Measurements from ENCODE around the gene RAB17.
"Not testable (repeated sequence)": the region's sequence is repeated elsewhere in the genome, so short reads cannot be mapped to it uniquely, and the experiment has no call there.

Gene RAB17

DNA sequence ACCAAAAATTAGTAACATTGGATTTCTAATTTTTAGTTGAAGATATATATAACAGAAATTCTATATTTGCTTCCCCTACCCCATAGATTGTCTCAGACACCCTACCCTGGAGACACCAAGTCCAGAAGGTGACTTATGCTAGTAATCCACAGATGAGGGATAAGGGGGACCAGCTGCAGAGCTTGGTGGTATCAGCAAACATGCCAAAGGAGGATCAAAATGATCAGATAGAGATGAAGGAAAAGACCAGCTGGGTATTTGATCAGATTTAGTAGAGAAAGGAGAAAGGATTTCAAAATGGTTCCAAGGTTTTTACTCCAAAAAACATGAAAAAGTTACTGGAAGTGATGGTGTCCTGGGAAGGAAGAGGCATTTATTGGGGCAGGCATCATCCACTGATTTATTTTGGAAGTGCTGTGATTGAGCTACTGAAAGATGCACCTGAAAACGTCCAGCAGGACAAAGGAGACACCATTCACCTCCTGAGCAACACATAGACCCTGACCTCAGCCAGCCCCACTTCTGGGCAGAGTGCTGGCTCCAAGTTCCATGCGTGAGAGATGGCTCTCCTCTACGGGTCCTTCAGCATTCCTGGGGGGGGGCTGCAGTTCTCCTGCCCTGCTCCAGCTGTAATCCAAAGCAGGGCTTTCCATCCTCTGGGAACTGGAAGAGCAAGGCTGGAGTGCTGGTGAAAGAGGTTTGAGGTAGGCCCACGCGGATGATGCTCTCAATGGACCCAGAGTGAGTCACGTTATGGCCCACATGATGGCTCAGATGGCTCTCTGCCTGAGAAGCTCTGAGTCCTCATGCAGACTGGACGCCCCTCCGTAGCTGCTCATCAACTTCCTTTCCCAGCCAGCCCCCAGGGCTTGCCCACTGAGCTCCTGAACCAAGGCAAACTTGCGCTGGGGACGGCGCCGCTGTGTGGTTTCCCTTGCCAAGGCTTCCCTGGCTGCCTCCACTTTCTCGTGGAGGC, 33.2 kb upstream of the RAB17 start:
- no peak for DNase-seq

DNA sequence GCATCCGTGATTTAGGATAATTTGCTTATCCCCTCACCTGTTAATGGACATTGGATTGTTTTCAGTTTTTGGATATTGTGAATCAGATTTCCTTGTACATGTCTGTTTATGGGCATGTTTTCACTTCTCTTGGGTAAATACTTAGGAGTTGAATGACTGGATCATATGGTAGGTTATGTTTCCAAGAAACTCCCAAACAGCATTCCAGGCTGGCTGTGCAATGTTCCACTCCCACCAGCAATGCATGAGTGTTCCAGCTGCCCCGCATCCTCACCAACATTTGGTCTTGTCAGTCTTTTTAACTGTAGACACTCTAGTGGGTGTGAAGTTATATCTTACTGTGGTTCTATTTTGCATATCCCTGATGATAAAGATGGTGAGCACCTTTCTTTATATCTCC, 27.9 kb upstream of the RAB17 start:
- DNase-seq, result no peak

DNA sequence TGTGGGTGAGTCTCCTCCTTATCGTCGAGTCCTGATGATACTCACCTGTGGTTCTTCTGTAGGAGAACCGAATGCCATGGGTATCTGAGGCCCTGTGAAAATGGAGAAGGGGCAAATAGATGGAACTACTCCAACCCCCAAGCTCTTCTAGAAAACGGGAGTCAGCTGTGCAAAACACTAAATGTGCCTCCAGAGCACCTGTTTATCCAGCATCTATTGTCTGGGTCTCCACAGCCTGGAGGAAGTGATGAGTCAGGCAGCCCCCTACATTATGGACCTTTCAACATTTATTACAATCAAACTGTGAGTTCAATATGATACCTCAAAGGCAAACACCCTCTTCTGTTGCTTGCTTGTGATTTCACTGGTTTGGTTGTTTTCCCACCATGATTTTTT, 27.1 kb upstream of the RAB17 start:
- no peak for DNase-seq

DNA sequence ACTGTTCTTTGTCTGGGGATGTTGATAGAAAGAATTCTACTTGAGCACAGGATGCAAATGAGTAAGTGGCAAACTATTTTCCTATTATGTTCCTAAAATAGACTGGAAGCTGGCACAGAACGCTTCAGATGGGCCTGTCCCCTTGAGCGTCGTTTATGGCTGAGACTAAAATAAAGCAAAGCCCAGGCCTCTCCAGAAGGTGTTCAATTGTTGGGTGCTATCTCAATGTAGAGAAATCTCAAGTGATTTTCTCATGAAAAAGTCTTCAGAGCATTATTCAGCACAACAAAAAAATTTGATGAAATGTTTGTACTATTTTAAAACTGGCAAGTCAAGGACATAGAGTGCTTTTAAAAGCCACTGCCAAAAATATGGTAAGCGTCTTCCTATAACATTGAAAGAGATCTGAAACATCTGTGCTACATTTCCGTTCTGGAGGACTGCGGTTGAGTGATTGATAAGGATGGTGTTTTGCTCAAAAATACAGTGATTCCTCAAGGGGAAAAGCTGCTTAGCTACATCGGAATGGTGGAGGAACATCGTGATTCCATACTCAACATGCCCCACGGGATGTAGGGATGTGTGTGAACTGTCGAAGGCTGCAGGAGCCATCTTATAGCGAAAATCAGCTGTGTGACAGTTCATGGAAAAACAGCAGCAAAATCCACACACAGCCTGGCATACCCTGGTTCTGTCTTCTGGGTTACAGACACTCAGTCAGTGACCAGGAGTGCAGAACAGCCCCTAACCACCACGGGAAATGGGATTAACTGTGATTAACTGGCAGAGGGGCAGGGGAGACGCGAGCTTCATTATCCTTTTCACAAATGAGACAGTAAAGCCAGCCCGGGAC, 26.4 kb upstream of the RAB17 start:
- peak; percentile 39 for DNase-seq

DNA sequence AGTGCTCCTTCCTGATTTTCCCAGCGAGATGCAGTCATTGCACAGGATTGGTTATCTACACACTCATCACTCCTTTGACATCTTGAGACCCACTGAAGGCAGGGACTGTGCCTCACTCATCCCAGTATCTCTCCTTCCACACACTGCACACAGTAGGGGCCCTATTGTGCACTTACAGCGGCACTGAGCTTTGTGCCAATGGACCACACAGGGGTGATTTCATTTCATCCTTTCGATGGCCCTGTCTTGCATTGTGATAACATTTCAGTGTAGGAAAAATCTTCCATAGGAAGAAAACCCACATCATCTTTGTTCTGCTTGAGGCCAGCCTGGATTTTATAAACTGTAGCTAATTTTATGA, 25.8 kb upstream of the RAB17 start:
- DNase-seq, result no peak

DNA sequence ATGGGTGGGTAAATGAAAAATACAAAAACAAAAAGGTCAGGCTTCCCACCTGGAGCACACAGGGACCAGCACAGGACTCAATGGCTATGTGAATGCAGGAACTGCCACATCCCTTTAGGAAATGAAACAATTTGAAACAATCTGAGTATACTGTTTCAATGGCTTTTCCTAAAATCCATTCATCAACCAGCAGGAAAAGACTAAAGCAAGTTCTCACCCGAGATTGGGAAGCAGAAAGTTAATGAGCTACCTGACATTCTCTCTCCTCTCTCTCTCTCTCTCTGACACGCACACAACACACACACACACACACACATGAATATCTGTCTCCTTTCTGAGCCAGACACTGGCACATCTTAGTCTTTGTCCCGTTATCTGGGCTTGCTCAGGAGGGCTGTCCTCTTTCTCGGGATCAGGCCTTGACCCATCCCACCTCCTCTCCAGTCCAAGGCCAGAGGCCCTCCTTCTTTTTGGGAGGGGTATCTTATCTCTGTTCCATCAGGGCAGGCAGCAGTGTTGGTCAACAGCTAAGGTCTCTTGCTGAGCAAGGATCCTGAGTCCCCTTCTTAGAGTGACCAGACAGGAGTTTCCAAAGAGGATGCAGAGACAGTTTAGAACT, 25.2 kb upstream of the RAB17 start:
- DNase-seq, result no peak

DNA sequence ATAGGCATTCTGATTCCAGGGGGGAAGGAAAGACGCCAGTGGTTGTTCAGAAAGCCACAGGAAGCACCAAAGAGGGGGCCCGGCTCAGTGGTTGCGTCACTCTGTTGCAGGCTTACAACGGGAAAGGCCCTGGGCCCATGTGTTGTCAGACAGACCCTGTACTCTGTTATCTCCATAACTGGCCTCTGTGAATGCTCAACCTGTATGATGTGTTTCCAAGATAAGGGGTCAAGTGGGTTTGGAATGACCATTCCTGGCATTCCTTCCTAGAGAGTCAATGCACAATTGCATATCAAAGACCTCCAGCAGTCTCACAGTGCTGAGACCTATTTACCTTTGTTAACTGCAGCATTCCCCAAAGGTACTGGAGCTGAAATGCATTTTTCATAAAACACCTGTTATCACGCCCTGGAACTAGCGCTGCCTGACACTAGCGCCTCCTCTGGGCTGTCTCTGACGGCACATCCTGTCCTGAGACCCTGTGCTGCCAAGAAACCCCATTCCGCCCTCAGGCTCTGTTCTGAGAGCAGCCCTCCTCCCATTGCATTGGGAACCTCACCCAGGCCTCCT, 23.7 kb upstream of the RAB17 start:
- DNase-seq, result no peak

DNA sequence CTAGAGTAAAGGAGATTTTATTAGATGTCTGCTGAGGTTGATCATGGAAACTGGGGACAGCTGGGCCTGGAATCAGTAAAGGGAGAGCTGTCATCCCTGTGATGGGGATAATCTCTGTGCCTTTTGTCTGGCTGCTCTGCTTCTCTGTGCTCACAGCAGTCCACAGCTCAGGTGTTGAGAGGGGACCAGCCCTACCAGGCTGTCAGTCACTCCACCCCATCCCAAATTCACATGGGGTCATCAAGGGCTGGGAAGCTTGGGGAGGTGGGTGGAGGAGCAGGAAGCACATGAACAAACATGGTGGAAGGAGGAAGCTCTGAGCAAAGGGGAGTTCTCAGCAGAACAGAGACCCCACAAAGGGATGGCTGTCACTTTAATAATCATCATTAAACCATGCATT, 23.1 kb upstream of the RAB17 start:
- no peak for DNase-seq

DNA sequence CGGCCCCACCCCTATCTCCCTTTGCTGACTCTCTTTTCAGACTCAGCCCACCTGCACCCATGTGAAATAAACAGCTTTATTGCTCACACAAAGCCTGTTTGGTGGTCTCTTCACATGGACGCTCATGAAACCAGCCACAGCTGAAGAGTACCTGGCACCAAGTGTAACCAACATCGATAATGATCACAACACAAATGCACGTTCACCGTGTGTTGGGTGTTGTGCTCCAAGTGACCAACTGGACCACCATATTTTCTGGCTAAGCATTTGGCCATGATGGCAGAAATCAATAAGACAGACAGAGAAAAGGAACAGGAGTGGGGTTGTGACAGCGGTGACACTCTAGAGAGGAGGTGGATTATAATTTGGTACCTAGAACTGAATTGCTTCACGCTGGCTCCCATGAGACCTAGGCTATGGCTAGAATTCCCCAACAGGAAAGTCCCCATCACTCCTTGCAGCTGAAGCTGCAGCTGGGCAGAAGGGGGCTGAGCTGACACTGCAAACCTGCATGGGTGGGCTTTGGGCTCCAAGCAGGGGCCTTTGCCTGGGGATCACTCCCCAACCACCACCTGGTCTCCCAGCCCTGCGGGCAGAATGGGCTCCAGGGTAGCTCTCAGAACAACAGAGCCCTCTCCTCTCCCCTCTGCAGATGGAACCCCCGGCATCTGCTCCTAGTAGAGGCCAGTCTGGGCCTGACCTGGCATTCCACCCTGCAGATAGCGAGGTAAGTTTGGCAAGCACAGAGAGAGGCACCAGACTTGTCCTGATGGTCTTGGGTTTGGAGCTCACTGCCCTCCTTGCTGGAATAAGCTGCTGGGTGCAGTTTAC, 22.2 kb upstream of the RAB17 start:
- no peak for DNase-seq

DNA sequence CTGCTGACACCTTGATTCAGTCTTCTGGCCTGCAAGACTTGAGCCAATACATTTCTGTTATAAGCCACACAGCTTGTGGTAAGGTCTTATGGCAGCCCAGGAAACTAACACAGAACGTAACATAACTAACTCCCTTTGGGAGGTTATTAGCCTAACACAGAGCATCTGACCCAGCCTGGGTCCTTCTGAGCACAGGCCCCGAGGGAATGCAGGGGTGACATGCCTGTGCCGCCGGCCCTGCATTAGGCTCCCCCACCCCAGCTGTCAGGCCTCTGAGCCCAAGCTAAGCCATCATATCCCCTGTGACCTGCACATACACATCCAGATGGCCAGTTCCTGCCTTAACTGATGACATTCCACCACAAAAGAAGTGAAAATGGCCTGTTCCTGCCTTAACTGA, 16.0 kb upstream of the RAB17 start:
- DNase-seq, result not testable (repeated sequence)

DNA sequence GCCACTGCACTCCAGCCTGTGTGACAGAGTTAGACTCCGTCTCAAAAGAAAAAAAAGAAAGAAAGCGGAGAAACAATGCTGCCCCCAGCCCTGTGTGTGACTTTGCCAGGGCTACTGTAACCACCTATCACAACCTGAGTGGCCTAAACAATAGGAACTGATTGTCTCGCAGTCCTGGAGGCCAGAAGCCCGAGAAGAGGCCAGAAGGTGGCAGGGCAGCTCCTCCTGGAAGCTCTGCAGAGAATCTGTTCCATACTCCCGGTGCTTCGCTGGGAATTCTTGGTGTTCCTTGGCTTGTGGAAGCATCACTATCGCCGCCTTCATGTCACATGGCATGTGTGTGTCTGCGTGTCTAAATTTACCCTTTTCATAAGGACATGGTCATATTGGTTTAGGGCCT, 14.4 kb upstream of the RAB17 start:
- no peak for DNase-seq

DNA sequence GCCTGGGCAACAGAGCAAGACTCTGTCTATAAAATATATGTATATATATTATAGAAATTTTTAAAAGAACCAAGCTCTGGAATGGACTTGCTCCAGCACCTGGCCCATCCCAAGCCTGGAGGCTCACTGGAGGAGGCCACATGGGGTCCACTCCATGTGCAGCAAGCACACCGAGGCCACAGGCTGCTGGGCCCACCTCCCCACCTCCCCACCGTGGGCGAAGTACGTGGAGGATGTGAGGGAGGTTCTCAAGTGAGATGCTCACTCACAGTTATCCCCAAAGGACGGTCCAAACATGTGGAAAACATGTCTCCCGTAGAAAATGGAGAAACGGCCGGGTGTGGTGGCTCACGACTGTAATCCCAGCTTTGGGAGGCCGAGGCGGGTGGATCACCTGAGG, 13.9 kb upstream of the RAB17 start:
- no peak for DNase-seq

DNA sequence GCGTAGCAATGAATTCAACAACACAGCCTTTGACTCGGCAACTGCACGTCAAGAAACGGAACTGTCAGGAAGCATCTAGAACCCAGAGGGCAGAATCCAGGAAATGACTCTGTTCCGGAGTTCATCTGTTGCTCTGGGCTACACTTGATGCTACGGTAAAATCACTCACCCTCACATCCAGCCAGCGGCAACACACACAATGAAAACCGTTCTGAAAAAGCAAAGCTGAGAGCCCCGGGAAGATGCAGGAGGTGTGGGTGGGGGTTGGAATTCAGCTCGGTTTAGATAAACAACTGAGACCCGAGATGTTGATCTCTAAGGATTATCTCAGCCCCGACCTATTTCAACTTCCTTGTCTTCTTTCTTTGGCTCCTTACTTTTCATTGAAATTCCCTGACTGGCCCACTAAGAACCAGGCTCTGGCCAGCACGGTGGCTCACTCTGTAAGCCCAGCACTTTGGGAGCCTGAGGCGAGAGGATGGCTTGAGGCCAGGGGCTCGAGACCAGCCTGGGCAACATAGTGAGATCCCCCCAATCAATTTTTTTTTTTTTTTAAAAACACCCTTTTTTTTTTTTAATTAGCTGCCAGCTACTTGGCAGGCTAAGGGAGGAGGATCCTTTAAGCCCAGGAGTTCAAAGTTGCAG, 13.3 kb upstream of the RAB17 start:
- no peak for DNase-seq

DNA sequence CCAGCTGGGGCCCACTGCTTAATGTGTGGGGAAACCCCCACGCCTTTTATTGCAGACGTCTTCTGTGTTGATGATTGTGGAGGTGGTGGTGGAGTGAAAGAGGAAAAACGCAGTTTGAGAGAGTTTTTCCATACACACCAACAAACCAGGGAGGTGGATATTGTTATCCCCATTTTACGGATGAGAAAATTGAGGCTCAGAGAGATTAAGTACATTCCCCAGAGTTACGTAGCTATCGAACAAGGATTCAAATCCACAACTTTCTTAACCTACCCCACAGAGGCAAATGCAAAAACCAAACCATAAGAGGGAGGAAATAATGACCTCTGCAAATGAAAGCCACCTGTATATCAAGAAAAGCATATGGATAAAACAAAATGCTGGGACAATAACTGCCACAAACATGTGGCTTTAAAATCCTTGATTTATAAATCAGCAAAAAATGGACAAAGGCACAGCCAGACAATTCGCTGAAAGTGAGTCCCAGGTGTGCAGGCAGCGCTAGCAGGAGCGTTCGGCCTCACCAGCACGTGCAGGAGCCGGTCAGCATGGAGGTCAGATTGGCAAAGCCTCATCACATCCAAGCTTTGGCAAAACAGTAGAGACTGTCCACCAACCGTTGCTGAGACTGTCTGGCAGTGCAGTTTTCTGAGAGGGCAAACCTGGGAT, 12.6 kb upstream of the RAB17 start:
- DNase-seq, result no peak

DNA sequence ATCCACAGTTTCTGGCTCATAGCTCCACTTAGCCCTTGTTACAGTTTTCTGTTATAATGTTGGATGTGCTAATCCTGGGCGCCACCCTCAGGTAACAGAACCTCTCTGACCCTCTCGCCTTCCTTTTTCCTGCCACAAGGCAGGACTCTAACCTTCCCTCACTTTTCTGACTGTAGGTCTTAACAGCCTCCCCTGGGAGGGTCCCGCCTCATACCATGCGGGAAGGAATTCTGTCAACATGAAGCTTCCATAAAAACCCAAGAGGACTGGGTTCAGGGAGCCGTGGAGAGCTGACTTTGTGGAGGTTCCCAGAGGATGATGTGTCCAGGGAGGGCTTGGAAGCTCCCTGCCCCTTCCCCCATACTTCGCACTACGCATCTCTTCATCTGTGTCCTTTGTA, 11.9 kb upstream of the RAB17 start:
- DNase-seq, result no peak

DNA sequence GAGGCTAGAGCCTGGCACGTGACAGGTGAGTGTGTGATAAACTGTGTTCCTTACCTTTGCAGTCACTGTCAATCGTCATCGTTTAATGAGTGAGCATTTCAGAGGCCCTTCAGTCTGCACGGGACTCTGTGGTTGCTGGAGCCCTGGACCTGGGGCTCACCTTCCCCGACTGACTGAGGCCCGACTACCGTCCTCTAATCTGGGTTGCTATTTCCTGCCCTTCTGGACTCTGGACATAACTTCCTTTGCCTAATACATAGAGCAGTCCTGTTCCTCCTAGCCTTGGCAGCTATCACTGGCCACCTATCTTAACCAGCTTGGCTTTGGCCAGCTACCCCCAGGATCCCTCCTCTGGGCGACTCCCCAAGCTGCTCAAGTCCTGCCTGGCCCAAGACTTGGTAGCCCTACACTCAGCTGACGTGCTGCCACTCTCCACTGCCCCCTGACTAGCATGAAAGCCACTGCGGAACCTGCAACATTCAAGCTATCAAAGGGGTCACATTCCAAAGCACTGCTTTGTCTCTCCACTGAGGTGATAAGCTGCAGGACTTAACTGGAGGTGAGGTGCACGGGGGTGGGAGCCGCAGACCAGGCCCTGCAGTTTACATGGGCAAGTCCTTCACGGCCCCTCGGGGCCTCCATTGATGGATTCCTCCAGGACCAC, 11.1 kb upstream of the RAB17 start:
- DNase-seq, result no peak

DNA sequence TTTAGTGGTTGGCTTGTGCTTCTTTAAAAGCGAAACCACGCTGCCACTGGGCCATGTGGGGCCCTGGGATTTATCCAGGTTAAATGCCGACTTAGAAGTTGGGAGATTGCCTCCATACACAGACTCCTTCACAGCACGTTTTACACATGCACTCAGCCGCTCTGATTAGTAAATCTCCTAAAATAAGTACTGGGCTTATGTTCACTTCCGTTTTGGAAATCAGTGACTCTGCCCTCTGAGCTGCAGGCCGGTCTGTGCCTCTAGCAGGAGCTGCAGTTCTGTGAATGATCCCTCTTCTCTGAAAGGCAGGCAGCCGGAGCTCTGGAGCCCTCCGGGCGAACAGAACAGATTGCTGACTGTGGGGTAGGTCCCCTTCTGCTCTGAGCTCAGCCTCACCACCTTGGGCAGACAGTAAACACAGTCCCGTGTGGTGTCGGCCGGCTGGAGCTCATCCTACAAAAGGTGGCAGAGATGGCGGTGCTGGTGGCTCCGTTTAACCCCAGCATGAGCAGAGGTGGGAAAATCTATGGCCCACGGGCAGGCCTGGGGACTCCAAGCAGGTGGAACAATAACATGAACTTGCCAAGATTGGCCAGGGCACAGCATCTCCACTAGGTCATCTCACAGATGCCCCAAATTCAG, 9.8 kb upstream of the RAB17 start:
- peak; percentile 64 for DNase-seq

DNA sequence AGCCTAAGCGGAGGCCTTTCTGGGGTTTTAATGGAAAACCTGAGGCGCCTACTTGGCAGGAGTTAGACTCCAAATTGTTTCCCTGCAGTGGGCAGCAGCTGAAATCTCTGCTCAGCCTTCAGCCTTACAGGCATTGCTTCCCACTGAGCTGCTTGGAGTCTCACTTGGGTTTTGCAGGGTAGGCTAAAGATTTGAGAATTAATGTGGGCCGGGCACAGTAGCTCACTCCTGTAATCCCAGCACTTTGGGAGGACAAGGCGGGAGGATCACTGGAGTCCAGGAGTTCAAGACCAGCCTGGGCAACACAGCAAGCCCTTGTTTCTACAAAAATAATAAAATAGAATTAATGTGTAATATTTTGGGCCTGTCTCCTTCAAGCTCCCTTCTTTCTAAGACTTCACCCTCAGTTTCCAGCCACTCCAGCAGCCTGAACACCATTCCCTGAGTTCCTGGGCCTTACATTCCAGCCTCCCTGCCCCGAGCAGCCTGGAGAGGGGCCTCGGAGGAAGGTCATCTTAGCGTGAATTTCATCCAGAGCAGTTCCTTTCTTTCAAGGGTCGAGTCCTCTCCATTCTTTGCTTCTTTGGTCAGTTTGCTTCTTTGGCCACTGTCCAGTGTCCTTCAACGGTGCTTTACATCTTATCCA, 9.1 kb upstream of the RAB17 start:
- no peak for DNase-seq

DNA sequence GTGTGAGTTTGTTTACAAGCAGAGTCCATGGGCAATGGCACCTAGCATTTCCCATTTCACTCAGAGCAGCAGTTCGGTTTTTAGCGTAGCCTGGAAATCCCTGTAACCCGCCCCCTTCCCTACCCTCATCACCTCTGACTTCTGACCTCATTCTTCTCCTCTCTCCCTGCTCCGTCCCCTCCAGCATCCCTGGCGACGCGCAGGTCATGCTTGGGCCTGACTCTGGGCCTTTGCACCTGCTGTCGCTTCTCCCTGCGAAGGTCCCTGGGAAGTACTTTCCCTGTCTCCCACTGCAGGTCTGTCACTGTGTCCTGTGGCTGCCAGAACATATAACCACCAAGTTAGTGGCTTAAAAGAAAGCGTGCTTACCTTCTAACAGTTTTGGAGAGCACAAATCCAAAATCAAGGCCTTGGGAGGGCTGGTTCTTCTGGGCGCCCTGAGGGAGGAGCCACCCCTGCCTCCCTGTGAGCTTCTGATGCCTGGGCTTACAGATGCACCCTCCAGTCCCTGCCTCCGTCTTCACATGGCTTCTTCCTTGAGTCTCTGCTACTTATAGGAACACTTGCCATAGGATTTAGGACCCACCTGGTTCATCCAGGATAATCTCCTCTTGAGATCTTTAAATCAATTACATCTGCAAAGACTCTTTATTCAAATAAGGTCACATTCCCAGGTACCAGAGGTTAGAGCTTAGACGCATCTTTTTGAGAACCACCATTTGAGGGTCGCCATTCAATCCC, 8.1 kb upstream of the RAB17 start:
- no peak for DNase-seq

All from amniotic stem cell (primary cell).